PFSK-1 (cell line): Measurements from ENCODE around the gene NCAPD2.

Experiments
- FOXP2 ChIP-seq: optimal IDR thresholded peaks from 2 replicates; pipeline ENCODE3; 2011; ENCODE audit warnings: borderline replicate concordance, control low read depth, inconsistent platforms; ENCODE audit not compliant: insufficient read depth; ENCODE audit errors: extremely low read length, extremely low read depth
- POLR2AphosphoS5 ChIP-seq: IDR thresholded peaks from 2 replicates; pipeline ENCODE4 v1.6.1; 2012; ENCODE audit warnings: low read depth, mild to moderate bottlenecking, control low read depth, low read length, moderate library complexity
- SIN3A ChIP-seq: IDR thresholded peaks from 2 replicates; pipeline ENCODE4 v1.6.1; 2012; ENCODE audit warnings: mild to moderate bottlenecking, low read length, moderate library complexity, borderline replicate concordance; ENCODE audit not compliant: insufficient read depth
- TAF1 ChIP-seq: IDR thresholded peaks from 2 replicates; pipeline ENCODE4 v1.6.1; 2012; ENCODE audit warnings: low read length, control low read depth, borderline replicate concordance; ENCODE audit not compliant: insufficient read depth
- TF ChIP-seq, protein P1 (sequence below), 2 experiments: IDR thresholded peaks; 2 replicates each; pipeline versions ENCODE4 v1.6.1 to v1.8.0; 2011 to 2012; ENCODE audit warnings: low read depth in 2 of 2, low read length in 2 of 2, control low read depth in 1 of 2, inconsistent platforms in 1 of 2, mild to moderate bottlenecking in 1 of 2, moderate library complexity in 1 of 2; ENCODE audit not compliant: insufficient read depth in 1 of 2

Gene NCAPD2

DNA sequence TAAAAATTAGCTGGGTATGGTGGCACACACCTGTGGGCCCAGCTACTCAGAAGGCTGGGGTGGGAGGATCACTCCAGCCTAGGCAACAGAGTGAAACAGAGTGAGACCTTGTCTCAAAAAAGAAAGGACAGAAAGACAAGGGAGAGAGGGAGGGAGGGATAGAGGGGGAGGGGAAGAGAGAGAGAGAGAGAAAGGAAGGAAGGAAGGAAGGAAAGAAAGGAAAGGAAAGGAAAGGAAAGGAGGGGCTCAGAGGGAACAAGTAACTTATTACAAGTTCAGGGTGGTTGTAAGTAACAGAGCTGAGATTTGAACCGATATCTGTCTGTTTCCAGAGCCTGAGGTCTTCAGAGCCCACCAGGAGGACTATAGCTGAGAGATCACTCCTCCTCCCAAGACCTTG, 53.7 kb downstream of the NCAPD2 start:
- TF ChIP-seq FOXP2 (no peak), SIN3A (no peak), POLR2AphosphoS5 (no peak), TAF1 (no peak)
- TF ChIP-seq, protein P1, sequence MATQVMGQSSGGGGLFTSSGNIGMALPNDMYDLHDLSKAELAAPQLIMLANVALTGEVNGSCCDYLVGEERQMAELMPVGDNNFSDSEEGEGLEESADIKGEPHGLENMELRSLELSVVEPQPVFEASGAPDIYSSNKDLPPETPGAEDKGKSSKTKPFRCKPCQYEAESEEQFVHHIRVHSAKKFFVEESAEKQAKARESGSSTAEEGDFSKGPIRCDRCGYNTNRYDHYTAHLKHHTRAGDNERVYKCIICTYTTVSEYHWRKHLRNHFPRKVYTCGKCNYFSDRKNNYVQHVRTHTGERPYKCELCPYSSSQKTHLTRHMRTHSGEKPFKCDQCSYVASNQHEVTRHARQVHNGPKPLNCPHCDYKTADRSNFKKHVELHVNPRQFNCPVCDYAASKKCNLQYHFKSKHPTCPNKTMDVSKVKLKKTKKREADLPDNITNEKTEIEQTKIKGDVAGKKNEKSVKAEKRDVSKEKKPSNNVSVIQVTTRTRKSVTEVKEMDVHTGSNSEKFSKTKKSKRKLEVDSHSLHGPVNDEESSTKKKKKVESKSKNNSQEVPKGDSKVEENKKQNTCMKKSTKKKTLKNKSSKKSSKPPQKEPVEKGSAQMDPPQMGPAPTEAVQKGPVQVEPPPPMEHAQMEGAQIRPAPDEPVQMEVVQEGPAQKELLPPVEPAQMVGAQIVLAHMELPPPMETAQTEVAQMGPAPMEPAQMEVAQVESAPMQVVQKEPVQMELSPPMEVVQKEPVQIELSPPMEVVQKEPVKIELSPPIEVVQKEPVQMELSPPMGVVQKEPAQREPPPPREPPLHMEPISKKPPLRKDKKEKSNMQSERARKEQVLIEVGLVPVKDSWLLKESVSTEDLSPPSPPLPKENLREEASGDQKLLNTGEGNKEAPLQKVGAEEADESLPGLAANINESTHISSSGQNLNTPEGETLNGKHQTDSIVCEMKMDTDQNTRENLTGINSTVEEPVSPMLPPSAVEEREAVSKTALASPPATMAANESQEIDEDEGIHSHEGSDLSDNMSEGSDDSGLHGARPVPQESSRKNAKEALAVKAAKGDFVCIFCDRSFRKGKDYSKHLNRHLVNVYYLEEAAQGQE (IDR thresholded peaks at IDR 0.05; ENCODE audit: insufficient read depth in 1 of 2, low read depth in 2 of 2, low read length in 2 of 2): no peak

DNA sequence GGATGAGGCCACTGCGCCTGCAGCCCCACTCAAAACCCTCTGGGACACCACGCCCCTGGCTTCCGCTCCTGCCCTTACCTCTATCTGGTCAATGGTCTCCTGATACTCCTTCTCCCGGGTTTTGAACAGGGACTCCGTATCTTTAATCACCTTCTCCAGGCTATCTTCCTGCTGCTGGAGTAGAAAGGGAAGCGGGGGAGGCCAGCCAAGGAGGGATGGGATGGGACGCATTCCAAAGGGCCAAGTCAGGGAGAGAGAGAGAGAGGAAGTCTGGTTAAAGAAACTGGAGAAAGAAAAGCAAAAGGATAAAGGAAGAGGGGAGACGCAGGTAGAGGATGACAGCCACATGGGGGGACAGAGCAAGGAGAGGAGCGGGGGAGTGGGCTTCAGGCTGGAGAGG, 54.1 kb downstream of the NCAPD2 start:
- no peak for TF ChIP-seq POLR2AphosphoS5
- TF ChIP-seq, protein P1 (IDR thresholded peaks at IDR 0.05; ENCODE audit: insufficient read depth in 1 of 2, low read depth in 2 of 2, low read length in 2 of 2): no peak
- no peak for TF ChIP-seq SIN3A
- no peak for TF ChIP-seq FOXP2
- no peak for TF ChIP-seq TAF1

DNA sequence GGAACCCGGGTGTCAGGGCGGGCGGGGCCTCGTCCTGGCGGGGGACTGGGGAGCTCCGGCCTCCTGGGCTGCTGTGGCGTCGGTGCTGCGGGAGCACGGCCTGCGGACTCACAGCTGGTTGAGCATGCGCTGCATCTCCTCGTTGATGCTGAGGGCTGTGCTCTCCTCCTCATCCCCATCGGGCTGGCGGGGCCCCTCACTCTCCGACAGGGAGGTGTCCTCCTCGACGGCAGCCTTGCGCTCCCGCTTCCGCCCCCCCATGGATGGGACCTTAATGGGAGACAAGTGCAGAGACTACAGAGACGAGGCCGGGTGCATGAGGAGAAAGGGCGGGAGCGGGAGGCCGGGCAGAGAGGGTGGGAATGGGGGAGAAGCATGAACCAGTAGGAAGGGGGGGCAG, 54.7 kb downstream of the NCAPD2 start:
- TF ChIP-seq SIN3A: no peak
- TF ChIP-seq, protein P1 (IDR thresholded peaks at IDR 0.05; ENCODE audit: insufficient read depth in 1 of 2, low read depth in 2 of 2, low read length in 2 of 2): no peak
- TF ChIP-seq POLR2AphosphoS5: no peak
- TF ChIP-seq TAF1: no peak
- TF ChIP-seq FOXP2: no peak

DNA sequence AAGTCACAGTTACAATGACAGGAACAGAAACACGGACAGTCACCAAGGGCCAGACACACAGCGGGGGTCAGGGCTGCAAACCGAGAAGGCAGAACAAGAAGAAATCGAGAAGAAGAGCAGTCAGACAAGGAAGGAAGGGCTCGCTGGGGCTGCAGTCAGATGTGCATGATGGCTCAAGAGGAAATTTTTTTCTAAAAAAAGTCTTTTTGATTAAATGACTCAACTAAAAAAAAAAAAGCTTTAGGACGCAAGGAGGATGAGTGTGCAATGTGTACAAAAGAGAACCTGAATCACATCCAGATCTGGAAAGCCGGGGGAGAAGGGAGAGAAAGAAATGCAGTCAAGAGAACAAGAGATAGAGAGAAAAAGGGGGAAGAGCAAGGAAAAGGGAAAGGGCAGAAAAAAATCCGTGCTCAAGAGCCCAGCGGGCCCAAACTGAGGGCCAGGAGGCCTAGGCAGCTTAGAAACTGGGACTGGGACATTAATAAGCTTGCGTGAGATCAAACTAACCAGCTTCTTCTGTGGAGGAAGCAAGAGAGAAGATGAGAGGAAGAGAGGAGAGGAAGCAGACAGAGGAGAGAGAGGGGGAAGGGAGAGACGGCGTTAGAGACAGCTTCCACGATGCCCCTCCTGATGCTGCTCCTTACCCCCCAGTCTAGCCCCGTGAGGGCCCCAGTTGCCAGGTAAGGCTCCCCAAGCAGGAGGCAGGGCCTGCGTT, 55.2 kb downstream of the NCAPD2 start:
- TF ChIP-seq SIN3A (no peak), TAF1 (no peak), POLR2AphosphoS5 (no peak), FOXP2 (no peak)
- TF ChIP-seq, protein P1 (IDR thresholded peaks at IDR 0.05; ENCODE audit: insufficient read depth in 1 of 2, low read depth in 2 of 2, low read length in 2 of 2): no peak
